GM12892 (cell line): ENCODE measurements around the gene DNAJC7.

Experiments used
- DNase-seq: peaks from one replicate; pipeline ENCODE4 v3.0.0; 2011; ENCODE audit not compliant: insufficient read length
- FAIRE-seq: peaks from 2 replicates; lab custom pipeline; 2011; peaks lifted over from hg19 to GRCh38; lab: Jason Lieb, UNC
- POLR2A ChIP-seq: IDR thresholded peaks from 2 replicates; pipeline ENCODE4 v1.6.1; 2011; ENCODE audit warnings: low read depth, low read length, control low read depth
- POLR2AphosphoS5 ChIP-seq: IDR thresholded peaks from 2 replicates; pipeline ENCODE4 v1.6.1; 2011; ENCODE audit warnings: low read depth, low read length, control low read depth
- TAF1 ChIP-seq: IDR thresholded peaks from 2 replicates; pipeline ENCODE4 v1.6.1; 2011; ENCODE audit warnings: low read depth, mild to moderate bottlenecking, control low read depth, low read length, borderline replicate concordance

DNAJC7 gene

DNA sequence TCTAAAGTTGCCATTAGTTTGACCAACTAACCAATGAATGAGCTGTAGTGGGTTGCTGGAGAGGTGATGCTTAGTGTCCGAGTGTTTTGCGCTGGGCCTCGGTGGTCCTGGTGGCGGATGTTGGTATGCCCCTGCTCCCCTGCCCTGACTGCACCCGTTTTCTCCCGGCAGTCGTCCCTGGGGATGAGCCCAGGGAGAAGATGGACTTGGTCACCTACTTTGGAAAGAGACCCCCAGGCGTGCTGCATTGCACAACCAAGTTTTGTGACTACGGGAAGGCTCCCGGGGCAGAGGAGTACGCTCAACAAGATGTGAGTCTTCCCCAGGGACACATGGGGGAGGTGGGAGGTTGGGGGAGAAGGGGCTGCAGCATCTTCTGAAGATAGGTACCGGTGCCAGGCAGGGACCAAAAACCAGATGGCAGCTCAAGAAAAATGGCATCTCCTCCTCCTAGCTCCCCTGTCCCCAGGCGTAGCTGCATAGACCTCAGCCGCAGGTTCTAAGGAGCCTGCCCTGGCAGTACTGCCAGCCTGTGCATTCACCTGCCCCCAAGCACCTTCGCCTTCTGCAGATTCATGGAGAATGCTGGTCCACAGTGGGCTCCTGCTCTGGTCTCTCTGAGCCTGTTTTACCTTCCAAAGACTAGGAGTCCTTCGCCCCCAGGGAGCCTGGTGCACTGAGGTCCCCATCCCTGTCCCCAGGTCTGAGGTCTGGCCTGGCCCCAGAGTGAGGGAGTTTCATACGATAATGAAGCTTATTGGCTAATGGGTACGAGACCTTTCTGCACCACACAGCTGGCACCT, 45.3 kb downstream of the DNAJC7 start:
- FAIRE-seq (no peak), DNase-seq (no peak)
- TF ChIP-seq POLR2AphosphoS5 (no peak), TAF1 (no peak), POLR2A (no peak)

DNA sequence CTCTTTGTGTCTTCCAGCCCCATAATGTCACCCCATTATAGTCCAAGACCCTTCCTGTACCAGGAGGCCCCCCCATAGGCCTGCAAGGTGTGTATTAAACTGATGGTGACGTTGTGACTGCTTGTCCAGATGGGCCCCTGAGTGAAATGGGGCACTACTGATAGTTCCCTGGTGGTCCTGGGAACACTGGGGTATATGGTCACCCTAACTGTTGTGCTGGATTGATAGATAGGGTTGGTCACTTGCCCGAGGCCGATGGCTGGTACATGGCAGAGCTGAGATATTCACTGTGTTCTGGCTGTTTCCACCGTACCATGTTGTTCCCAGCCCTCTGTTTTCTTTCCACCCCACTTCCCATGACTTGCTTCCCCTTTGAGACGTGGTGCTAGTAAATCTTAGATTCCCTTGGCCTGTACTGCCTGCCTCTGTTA, 46.3 kb downstream of the DNAJC7 start:
- DNase-seq (no peak), FAIRE-seq (no peak)
- TF ChIP-seq POLR2AphosphoS5 = peak; percentile 54; the same call in 1 of the 2 replicates
- no peak for TF ChIP-seq TAF1

DNA sequence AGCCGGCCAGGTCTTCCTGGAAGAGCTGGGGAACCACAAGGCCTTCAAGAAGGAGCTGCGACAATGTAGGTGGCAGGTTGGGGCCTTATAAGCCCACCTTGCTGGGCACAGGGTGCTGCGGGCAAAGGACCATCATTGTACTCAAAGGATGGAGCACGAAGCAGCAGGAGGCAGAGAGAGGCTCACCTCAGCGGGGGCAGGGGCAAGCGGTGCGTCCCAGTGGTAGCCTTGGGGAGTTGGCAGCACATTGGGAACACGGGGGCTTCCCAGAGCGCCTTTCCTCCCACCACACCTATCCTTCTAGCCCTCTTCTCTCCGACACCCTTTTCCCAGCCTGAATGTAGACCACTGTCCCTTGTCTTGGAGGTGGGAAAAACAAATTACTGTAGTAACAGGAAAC, 48.6 kb downstream of the DNAJC7 start:
- FAIRE-seq (no peak), DNase-seq (no peak)
- TF ChIP-seq POLR2A = no peak
- TF ChIP-seq TAF1 = no peak
- TF ChIP-seq POLR2AphosphoS5 = no peak

DNA sequence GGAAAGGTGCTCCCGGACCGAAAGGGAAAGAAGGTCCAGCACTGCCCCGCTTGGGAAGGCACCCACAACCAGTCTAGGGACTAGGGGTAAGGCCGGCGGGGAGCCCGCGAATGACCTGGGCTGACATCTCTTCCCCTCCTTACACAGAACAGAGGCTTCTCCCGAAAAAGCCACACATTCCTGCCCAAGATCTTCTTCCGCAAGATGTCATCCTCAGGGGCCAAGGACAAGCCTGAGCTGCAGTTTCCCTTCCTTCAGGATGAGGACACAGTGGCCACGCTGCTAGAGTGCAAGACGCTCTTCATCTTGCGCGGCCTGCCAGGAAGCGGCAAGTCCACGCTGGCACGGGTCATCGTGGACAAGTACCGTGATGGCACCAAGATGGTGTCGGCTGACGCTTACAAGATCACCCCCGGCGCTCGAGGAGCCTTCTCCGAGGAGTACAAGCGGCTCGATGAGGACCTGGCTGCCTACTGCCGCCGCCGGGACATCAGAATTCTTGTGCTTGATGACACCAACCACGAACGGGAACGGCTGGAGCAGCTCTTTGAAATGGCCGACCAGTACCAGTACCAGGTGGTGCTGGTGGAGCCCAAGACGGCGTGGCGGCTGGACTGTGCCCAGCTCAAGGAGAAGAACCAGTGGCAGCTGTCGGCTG, 49.2 kb downstream of the DNAJC7 start:
- DNase-seq (no peak), FAIRE-seq (no peak)
- TF ChIP-seq POLR2AphosphoS5 (no peak), TAF1 (no peak), POLR2A (no peak; the same call in 1 of the 2 replicates)

DNA sequence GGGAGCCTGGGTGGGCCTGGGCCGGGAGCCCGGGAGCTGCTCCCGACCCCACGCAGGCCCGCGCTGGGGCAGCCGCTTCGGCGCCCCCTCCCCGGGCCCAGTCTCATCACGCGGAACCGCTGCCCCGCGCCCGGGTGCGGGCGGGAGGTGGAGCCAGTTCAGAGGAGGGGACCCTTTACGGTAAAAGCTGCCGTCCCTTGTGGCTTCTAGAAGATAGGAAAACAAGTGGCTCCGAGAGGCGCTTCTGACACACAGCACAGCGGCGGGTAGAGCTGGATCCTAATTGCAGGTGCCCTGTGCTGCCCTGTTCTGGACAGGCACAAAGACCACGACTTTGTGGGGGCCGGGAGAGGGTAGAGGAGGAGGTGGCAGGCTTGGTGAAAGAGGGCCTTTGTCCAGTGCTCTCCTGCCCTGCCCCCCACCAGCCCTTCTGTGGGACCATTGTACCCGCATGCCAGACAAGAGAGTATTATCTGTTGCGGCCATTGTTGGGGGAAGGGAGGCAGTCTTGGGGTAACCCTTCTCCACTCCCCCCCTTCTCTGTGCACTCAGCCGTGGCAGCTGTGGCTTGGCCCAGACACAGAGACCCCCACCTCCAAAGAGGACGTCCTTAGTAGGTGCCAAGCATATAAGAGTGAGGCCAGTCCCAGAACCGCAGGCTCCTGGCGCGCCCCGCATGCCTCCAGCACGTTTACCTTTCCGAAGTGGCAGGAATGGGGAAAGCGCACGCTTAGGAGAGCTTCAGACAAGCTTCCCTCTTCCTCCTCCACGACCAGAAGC, 49.9 kb downstream of the DNAJC7 start:
- TF ChIP-seq TAF1 (no peak), POLR2A (no peak), POLR2AphosphoS5 (peak; percentile 16)
- DNase-seq (peak; percentile 50), FAIRE-seq (peak; percentile 70)

DNA sequence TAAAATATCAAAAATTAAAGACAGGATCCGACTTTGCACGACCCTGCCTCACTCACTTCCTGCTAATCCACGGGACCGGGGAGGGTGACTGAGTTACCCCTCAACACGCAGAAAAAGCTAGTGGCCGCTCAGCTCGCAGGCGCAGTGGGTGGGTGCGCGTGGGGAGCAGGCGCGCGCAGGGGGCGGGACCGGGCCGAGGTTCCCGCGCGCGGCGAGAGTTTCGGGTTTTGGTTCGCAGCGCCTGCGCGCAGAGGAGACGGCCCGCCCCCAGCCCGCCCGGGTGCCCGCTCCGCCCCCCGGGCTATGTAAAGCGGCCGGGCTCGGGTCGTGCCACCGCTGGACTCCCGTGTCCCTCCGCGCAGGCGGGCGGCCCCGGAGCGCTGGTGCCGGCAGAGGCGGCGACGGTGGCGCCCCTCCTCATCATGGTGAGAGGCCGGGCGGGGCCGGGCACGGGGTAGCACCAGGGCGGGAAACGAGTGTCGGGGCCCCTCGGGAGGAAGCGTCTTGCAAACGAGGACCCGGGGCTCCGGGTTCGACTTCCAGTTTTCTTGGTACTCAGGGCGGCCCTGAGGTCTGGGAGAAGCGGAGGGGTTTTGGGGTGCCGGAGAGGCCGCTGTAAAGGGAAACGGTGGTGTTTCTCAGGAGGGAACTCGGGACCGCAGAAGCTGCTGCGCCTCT, 50.6 kb downstream of the DNAJC7 start, which contains the start of gene CNP:
CNP (plus strand) TSS at position 333 of the 678 bp plus-strand sequence; CDS start at position 423, 90 bp downstream.
- FAIRE-seq = peak; percentile 73
- TF ChIP-seq POLR2AphosphoS5 (peak; percentile 57), POLR2A (peak; percentile 69), TAF1 (peak; percentile 33; the same call in 1 of the 2 replicates)
- DNase-seq = peak; percentile 95

DNA sequence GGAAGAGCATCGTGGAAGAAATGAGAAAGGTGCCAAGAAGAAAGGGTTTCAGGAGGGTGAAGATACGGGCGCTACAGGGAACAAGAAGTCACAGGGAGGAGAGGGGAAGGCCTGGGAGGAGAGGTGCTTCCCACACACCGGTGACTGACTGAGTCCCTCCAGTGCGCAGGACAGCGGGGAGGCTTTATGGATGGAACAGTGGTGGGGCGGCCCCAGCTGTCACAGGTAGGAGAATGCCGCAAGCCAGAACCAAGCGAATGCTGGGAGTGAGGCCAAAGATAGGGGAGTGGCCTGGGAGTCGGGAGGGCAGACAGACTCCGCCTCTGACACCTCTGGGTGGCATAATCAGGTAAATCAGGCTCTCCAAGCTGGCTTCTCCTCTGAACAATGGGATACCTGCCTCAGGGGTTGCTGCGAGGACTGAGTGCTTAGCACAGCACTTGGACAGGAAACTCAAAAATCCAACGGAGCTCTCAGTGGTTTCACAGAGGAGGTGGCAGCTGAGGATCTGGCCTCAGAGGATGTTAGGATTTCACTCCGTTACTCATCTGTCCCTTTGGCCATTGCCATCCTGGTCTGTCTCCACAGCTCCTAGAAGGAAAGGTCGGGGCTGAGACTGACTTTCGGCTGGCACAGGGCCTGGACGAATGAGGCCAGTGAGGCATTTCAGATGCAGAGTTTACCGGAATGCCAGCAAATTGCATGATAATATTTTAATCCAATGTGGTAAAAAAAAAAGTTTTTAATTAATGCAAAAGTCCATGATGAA, 51.4 kb downstream of the DNAJC7 start:
- peak; percentile 97 for FAIRE-seq

DNA sequence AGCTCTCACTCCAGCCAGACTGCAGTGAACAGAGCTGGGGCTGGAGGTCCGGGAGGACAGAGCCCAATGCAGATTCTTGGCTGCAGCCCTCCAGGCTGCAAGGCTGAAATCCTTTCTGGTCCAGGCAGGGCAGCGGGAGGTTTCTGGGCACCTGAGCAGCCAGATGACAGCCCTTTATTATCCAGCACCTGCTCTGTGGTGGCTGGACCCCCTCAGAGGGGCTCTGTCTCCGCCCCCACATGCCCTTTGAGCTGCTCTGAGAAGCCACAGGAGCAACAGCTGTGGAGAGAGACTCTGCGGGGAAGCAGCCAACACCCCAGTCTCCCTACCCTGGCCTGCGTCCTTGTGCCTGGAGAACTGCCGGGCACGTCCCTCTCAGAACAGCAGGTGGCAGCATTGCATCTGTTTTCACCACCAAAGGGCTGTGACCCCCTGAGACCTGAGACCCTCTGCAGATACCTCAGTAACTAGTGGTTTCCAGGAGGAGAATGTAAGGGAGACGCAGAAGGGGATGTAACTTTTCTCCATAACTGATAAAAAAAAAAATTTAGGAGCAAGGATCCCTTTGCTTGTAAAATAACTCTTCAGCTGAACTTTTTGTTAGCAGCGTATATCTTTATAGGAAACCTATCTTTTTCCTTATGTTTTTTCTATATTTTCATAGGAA, 54.3 kb downstream of the DNAJC7 start:
- FAIRE-seq (peak; percentile 86), DNase-seq (peak; percentile 76)
- TF ChIP-seq POLR2AphosphoS5 (no peak), TAF1 (no peak), POLR2A (no peak)

More for the DNA sequence above, 51.4 kb downstream of the DNAJC7 start:
- no peak for TF ChIP-seq POLR2A
- no peak for TF ChIP-seq POLR2AphosphoS5
- TF ChIP-seq TAF1 = no peak
- DNase-seq = peak; percentile 62

DNA sequence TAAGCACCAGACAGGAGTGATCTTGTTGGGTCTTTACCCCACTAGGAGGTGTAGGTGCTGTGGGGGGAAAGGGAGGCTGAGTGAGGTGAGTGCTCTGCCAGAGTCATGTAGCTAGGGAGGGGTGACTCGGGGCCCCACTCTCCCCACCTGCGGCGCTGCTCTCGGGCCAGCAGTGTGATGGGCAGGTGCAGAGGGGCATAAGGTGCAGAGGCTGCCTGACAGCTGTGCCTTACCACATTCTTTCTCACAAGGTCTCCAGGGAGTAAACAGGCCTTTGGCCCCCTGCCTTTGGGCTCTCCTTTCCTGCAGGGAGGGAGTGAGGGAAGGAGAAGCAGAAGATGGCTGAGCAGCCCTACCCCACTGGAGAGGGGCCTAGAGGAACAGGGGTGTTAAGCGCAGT, 55.1 kb downstream of the DNAJC7 start:
- no peak for DNase-seq
- TF ChIP-seq POLR2AphosphoS5 (no peak), POLR2A (no peak), TAF1 (no peak)
- no peak for FAIRE-seq
